IMR-90 (cell line): ENCODE measurements around the gene TRIM4. TPM values are rescaled to one million over a fixed set of nuclear protein-coding genes. Genes with fewer than 3 reads are reported as not detected.

Experiments
- ATAC-seq: fragments of 200-7000 bp; cut with Tn5 transposase; 2 replicates; pipeline ENCODE4 v1.9.1; 2020; ENCODE audit warnings: low read depth, mild to moderate bottlenecking, moderate library complexity
- BruUV-seq: library from RNA; stranded (reverse); fragments of 400-500 nt; replicated peaks from 2 replicates; lab custom pipeline; 2021; lab: Mats Ljungman, UMichigan
- CTCF ChIA-PET: fragments of 300-600 bp; formaldehyde crosslinking; extraction: SDS; loops from one replicate; lab custom pipeline; 2021; ENCODE audit warnings: antibody characterized with exemption; lab: Yijun Ruan, JAX
- POLR2A ChIA-PET: fragments of 300-600 bp; sonication (Branson Sonifier 250); formaldehyde crosslinking; loops from one replicate; lab custom pipeline; 2022; ENCODE audit warnings: antibody characterized with exemption; ENCODE audit not compliant: unreplicated experiment; lab: Charles Lee
- DNase-seq: peaks from one replicate; pipeline ENCODE4 v3.0.0; 2013
- H2AFZ ChIP-seq: replicated peaks from 2 replicates; pipeline ENCODE3; 2013; ENCODE audit warnings: low read length, mild to moderate bottlenecking; ENCODE audit not compliant: poor library complexity
- H2AK5ac ChIP-seq: 2 replicates; pipeline ENCODE4 v1.6.1; 2013; ENCODE audit warnings: low read depth, low read length, inconsistent platforms
- H2AK9ac ChIP-seq: replicated peaks from 2 replicates; pipeline ENCODE3; 2013; ENCODE audit warnings: mild to moderate bottlenecking, low read depth, low read length, moderate library complexity; ENCODE audit not compliant: poor library complexity
- H2BK120ac ChIP-seq: 2 replicates; pipeline ENCODE4 v1.6.1; 2013; ENCODE audit warnings: low read depth, low read length, inconsistent platforms
- H2BK15ac ChIP-seq: 3 replicates; pipeline ENCODE4 v1.6.1; 2013; ENCODE audit warnings: low read depth, low read length, inconsistent platforms
- H2BK20ac ChIP-seq: 2 replicates; pipeline ENCODE4 v1.6.1; 2013; ENCODE audit warnings: low read depth, mild to moderate bottlenecking, inconsistent platforms, low read length, moderate library complexity
- H2BK5ac ChIP-seq: 2 replicates; pipeline ENCODE4 v1.6.1; 2013; ENCODE audit warnings: mild to moderate bottlenecking, low read depth, low read length, inconsistent platforms; ENCODE audit not compliant: poor library complexity, severe bottlenecking
- H3K14ac ChIP-seq: replicated peaks from 2 replicates; pipeline ENCODE4 v1.6.1; 2013; ENCODE audit warnings: low read depth, low read length, inconsistent platforms
- H3K18ac ChIP-seq: 2 replicates; pipeline ENCODE4 v1.6.1; 2013; ENCODE audit warnings: low read depth, low read length, control low read depth
- H3K23ac ChIP-seq: 2 replicates; pipeline ENCODE4 v1.6.1; 2013; ENCODE audit warnings: low read depth, low read length, inconsistent platforms
- H3K27ac ChIP-seq: 2 replicates; pipeline ENCODE4 v1.5.1; 2013; ENCODE audit warnings: mild to moderate bottlenecking, control low read depth, low read length; ENCODE audit not compliant: insufficient read depth
- H3K27me3 ChIP-seq: 2 replicates; pipeline ENCODE4 v1.6.1; 2013; ENCODE audit warnings: low read length; ENCODE audit not compliant: control insufficient read depth, insufficient read depth
- H3K36me3 ChIP-seq: 2 replicates; pipeline ENCODE4 v1.6.1; 2013; ENCODE audit warnings: low read length, mixed read lengths; ENCODE audit not compliant: control insufficient read depth, insufficient read depth
- H3K4ac ChIP-seq: 2 replicates; pipeline ENCODE4 v1.6.1; 2013; ENCODE audit warnings: low read depth, low read length, inconsistent platforms
- H3K4me1 ChIP-seq: 2 replicates; pipeline ENCODE4 v1.6.1; 2013; ENCODE audit warnings: low read length, mixed read lengths; ENCODE audit not compliant: control insufficient read depth, insufficient read depth
- H3K4me2 ChIP-seq: 2 replicates; pipeline ENCODE4 v1.6.1; 2013; ENCODE audit warnings: low read depth, mild to moderate bottlenecking, control low read depth, low read length, moderate library complexity
- H3K4me3 ChIP-seq: 2 replicates; pipeline ENCODE4 v1.5.1; 2013; ENCODE audit warnings: low read depth, mild to moderate bottlenecking, control low read depth, low read length, moderate library complexity; ENCODE audit not compliant: insufficient read depth
- H3K56ac ChIP-seq: 2 replicates; pipeline ENCODE4 v1.6.1; 2013; ENCODE audit warnings: low read length, inconsistent platforms; ENCODE audit not compliant: insufficient read depth; ENCODE audit errors: extremely low read depth
- H3K79me1 ChIP-seq, 2 experiments: 2 replicates each; pipeline ENCODE4 v1.6.1; 2013; ENCODE audit warnings: low read length in 2 of 2, inconsistent platforms in 1 of 2, low read depth in 1 of 2
- H3K9ac ChIP-seq: 2 replicates; pipeline ENCODE4 v1.6.1; 2013; ENCODE audit warnings: low read depth, low read length, control low read depth
- H3K9me1 ChIP-seq: 2 replicates; pipeline ENCODE4 v1.6.1; 2013; ENCODE audit warnings: low read length, inconsistent platforms; ENCODE audit not compliant: insufficient read depth
- H3K9me3 ChIP-seq: 2 replicates; pipeline ENCODE4 v1.6.1; 2013; ENCODE audit warnings: low read length; ENCODE audit not compliant: control insufficient read depth, insufficient read depth
- H4K20me1 ChIP-seq: 2 replicates; pipeline ENCODE4 v1.6.1; 2013; ENCODE audit warnings: low read length, inconsistent platforms; ENCODE audit not compliant: insufficient read depth
- H4K5ac ChIP-seq: 2 replicates; pipeline ENCODE4 v1.6.1; 2013; ENCODE audit warnings: mild to moderate bottlenecking, low read depth, low read length, control low read depth
- H4K8ac ChIP-seq, 2 experiments: 2 replicates each; pipeline ENCODE4 v1.6.1; 2013; ENCODE audit warnings: low read depth in 2 of 2, low read length in 2 of 2, control low read depth in 1 of 2, inconsistent platforms in 1 of 2
- H4K91ac ChIP-seq: 2 replicates; pipeline ENCODE4 v1.6.1; 2013; ENCODE audit warnings: low read depth, low read length, inconsistent platforms; ENCODE audit not compliant: insufficient read depth
- CEBPB ChIP-seq: IDR thresholded peaks from 2 replicates; pipeline ENCODE4 v1.6.1; 2012; ENCODE audit warnings: low read depth, low read length, improper control_type of control experiment
- MAFK ChIP-seq: IDR thresholded peaks from 2 replicates; pipeline ENCODE4 v1.6.1; 2012; ENCODE audit warnings: low read depth, low read length, improper control_type of control experiment
- WGBS, 2 experiments: methylation state at CpG; one replicate each; pipeline versions ENCODE4 v1.1.5 to v1.1.7; 2013; ENCODE audit warnings: missing lambda C conversion rate in 2 of 2; ENCODE audit not compliant: insufficient read length in 1 of 2; ENCODE audit errors: extremely low coverage in 2 of 2; 5-methylcytosine and 5-hydroxymethylcytosine counted together
- dilution Hi-C: fragments of 300-500 bp; cut with HindIII; formaldehyde crosslinking; loops from one replicate; pipeline ENCODE4 v1.14.3; 2018; ENCODE audit warnings: low sequenced_read_pairs; ENCODE audit not compliant: unreplicated experiment
- in situ Hi-C: fragments of 300-500 bp; cut with MboI; formaldehyde crosslinking; loops from 3 replicates; pipeline ENCODE4 v1.14.3; 2019; ENCODE audit warnings: low sequenced_read_pairs, inconsistent platforms, mixed read lengths
- intact Hi-C: fragments of 100-400 bp; cut with micrococcal nuclease; formaldehyde crosslinking; loops from 2 replicates; pipeline ENCODE4 v1.10.0; 2022
- polyA plus RNA-seq, 3 experiments: library from polyadenylated mRNA; depleted of rRNA; stranded (reverse); fragments of >200 nt; gene quantifications; 2 replicates each; pipeline ENCODE4 v1.2.3, GENCODE V29; 2012; ENCODE audit warnings: low replicate concordance in 1 of 3
- total RNA-seq: library from RNA; depleted of rRNA; stranded (reverse); fragments of >200 nt; gene quantifications from 2 replicates; pipeline ENCODE4 v1.2.3, GENCODE V29; 2012
- TF ChIP-seq, protein P1 (sequence below): fragments of 150-350 bp; IDR thresholded peaks from 2 replicates; pipeline ENCODE4 v1.6.1; 2017; ENCODE audit warnings: mild to moderate bottlenecking, antibody characterized with exemption, low read length, low read depth

The TRIM4 gene
- total and polyA plus RNA-seq, 2 of the 4 experiments (the other 2 are of a cell fraction), result 10.6 to 13.4 TPM

DNA sequence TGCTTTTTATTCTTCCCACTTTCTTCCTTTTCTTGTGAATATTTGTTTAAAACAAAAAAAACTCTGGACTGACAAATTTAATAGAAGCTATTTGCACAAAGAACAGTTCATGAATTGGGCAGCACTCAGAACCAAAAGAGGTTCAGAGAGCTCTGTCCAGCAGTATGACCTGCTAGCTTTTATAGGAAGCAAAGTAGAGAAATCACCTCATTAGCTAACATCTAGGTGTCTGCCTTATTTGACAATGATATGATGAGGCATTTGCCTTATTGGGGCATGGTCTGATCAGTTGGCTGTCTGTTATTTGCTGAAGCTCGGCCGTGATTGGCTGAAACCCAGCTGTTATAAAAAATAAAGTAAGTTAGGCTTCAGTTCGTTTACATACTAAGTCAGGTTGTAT, 819 bp upstream of the TRIM4 start:
- peak overlapping the region; percentile 12 for H2AK9ac ChIP-seq
- dilution Hi-C loops, result no loop called here
- no peak for ATAC-seq
- no peak overlapping the region for H2BK5ac ChIP-seq
- no peak overlapping the region for H3K23ac ChIP-seq
- DNase-seq, result peak; percentile 9
- H3K4ac ChIP-seq, result no peak overlapping the region; the same call in 1 of the 2 replicates
- no peak overlapping the region for H2BK15ac ChIP-seq
- H3K36me3 ChIP-seq, result peaks cover 11% of the 10 kb centered on the region
- peaks cover 4% of the 10 kb centered on the region; the same call in 1 of the 2 replicates for H3K9me1 ChIP-seq
- H2AFZ ChIP-seq, result no peak overlapping the region
- H4K5ac ChIP-seq, result peak overlapping the region; percentile 99
- no peak overlapping the region for H3K27ac ChIP-seq
- H3K4me3 ChIP-seq, result peak overlapping the region; percentile 98
- no peaks in the 10 kb centered on the region for H3K27me3 ChIP-seq
- H4K20me1 ChIP-seq, result peaks cover 23% of the 10 kb centered on the region; the same call in 1 of the 2 replicates
- H4K91ac ChIP-seq, result no peak overlapping the region
- no peak overlapping the region for H3K14ac ChIP-seq
- H3K4me1 ChIP-seq, result peaks cover 6% of the 10 kb centered on the region
- in situ Hi-C loops, result no loop called here
- H2BK120ac ChIP-seq, result no peak overlapping the region
- H2AK5ac ChIP-seq, result no peak overlapping the region
- ChIA-PET POLR2A (no interaction called here), CTCF (no interaction called here)
- peaks cover 3 to 48% of the 10 kb centered on the region in 2 experiments for H3K79me1 ChIP-seq
- BruUV-seq, result no TSS peak
- H3K4me2 ChIP-seq, result peak overlapping the region; percentile 74
- no peak for TF ChIP-seq MAFK
- TF ChIP-seq, protein P1, sequence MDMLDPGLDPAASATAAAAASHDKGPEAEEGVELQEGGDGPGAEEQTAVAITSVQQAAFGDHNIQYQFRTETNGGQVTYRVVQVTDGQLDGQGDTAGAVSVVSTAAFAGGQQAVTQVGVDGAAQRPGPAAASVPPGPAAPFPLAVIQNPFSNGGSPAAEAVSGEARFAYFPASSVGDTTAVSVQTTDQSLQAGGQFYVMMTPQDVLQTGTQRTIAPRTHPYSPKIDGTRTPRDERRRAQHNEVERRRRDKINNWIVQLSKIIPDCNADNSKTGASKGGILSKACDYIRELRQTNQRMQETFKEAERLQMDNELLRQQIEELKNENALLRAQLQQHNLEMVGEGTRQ, result no peak
- no peak for TF ChIP-seq CEBPB
- H2BK20ac ChIP-seq, result no peak overlapping the region
- intact Hi-C loops, result loop anchor here (10.0 kb wide), 1 partner anchor 135 kb away; no protein-coding TSS in a partner anchor
- WGBS, 2 experiments, result 100% methylated on average over 2 of the region's 3 CpGs; no CpG with 5 or more reads in 1 of the 2 experiments
- peak overlapping the region; percentile 97 to 99; a peak in 3 of 4 replicates for H4K8ac ChIP-seq
- H3K18ac ChIP-seq, result no peak overlapping the region
- no peak overlapping the region for H3K56ac ChIP-seq
- no peak overlapping the region for H3K9ac ChIP-seq
- H3K9me3 ChIP-seq, result no peaks in the 10 kb centered on the region
